ENCODE results near the gene FAM131B.
A peak's percentile ranks its signal among the peaks of the same experiment; 100 is the strongest.

The FAM131B gene

GRCh38 chr7:143315776-143316175 is 46.7 kb downstream of the FAM131B start, which contains the start of gene CLCN1:
Gene CLCN1 (plus strand): TSS chr7:143316111. CDS start chr7:143316213, 102 bp downstream.
- no peak for TF ChIP-seq CTCF (IDR thresholded peaks at IDR 0.05; ENCODE audit: insufficient read depth, missing control alignments)
- no peak for DNase-seq (ENCODE audit: insufficient read length, low spot score)
- FAIRE-seq = no peak

- no peak for DNase-seq (ENCODE audit: insufficient read length, low spot score)
- no peak for FAIRE-seq
- no peak for TF ChIP-seq CTCF (IDR thresholded peaks at IDR 0.05; ENCODE audit: insufficient read depth, missing control alignments)
Observed at GRCh38 chr7:143314127-143314526, 48.4 kb downstream of the FAM131B start.

GRCh38 chr7:143308632-143309031 is 53.9 kb downstream of the FAM131B start:
- DNase-seq (ENCODE audit: insufficient read length, low spot score) = no peak
- FAIRE-seq = no peak
- no peak for TF ChIP-seq CTCF (IDR thresholded peaks at IDR 0.05; ENCODE audit: insufficient read depth, missing control alignments)

- peak; percentile 63 for TF ChIP-seq CTCF (IDR thresholded peaks at IDR 0.05; ENCODE audit: insufficient read depth, missing control alignments)
- DNase-seq (ENCODE audit: insufficient read length, low spot score) (no peak), FAIRE-seq (no peak)
Observed at GRCh38 chr7:143305423-143306070, 57.0 kb downstream of the FAM131B start.

- DNase-seq (ENCODE audit: insufficient read length, low spot score) = no peak
- no peak for FAIRE-seq
- no peak for TF ChIP-seq CTCF (IDR thresholded peaks at IDR 0.05; ENCODE audit: insufficient read depth, missing control alignments)
Observed at GRCh38 chr7:143304938-143305337, 57.6 kb downstream of the FAM131B start.

GRCh38 chr7:143303733-143304132 is 58.8 kb downstream of the FAM131B start:
- no peak for TF ChIP-seq CTCF (IDR thresholded peaks at IDR 0.05; ENCODE audit: insufficient read depth, missing control alignments)
- DNase-seq (ENCODE audit: insufficient read length, low spot score) = no peak
- FAIRE-seq = no peak
